ENCODE measurements around the gene DAB2IP.
A peak's percentile ranks its signal among the peaks of the same experiment; 100 is the strongest.

DAB2IP gene

GRCh38 chr9:121679901-121680635, 28.6 kb downstream of the DAB2IP start:
- in situ Hi-C loops (cut with MboI; ENCODE audit: low sequenced_read_pairs, unreplicated experiment) = no loop called here
- DNase-seq (ENCODE audit: low spot score) = no peak
- TF ChIP-seq, protein P1, sequence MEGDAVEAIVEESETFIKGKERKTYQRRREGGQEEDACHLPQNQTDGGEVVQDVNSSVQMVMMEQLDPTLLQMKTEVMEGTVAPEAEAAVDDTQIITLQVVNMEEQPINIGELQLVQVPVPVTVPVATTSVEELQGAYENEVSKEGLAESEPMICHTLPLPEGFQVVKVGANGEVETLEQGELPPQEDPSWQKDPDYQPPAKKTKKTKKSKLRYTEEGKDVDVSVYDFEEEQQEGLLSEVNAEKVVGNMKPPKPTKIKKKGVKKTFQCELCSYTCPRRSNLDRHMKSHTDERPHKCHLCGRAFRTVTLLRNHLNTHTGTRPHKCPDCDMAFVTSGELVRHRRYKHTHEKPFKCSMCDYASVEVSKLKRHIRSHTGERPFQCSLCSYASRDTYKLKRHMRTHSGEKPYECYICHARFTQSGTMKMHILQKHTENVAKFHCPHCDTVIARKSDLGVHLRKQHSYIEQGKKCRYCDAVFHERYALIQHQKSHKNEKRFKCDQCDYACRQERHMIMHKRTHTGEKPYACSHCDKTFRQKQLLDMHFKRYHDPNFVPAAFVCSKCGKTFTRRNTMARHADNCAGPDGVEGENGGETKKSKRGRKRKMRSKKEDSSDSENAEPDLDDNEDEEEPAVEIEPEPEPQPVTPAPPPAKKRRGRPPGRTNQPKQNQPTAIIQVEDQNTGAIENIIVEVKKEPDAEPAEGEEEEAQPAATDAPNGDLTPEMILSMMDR (IDR thresholded peaks at IDR 0.05; ENCODE audit: borderline replicate concordance, control extremely low read depth, extremely low read depth, insufficient read depth, missing control alignments) = no peak

- DNase-seq (ENCODE audit: low spot score) = no peak
- in situ Hi-C loops (cut with MboI; ENCODE audit: low sequenced_read_pairs, unreplicated experiment) = no loop called here
- TF ChIP-seq, protein P1 (IDR thresholded peaks at IDR 0.05; ENCODE audit: borderline replicate concordance, control extremely low read depth, extremely low read depth, insufficient read depth, missing control alignments) = no peak
These were observed 30.0 kb downstream of the DAB2IP start for GRCh38 chr9:121681404-121681803.

- TF ChIP-seq, protein P1 (IDR thresholded peaks at IDR 0.05; ENCODE audit: borderline replicate concordance, control extremely low read depth, extremely low read depth, insufficient read depth, missing control alignments) = no peak
- in situ Hi-C loops (cut with MboI; ENCODE audit: low sequenced_read_pairs, unreplicated experiment) = no loop called here
- no peak for DNase-seq (ENCODE audit: low spot score)
These were observed 30.8 kb downstream of the DAB2IP start for GRCh38 chr9:121682201-121682600.

- in situ Hi-C loops (cut with MboI; ENCODE audit: low sequenced_read_pairs, unreplicated experiment) = no loop called here
- TF ChIP-seq, protein P1 (IDR thresholded peaks at IDR 0.05; ENCODE audit: borderline replicate concordance, control extremely low read depth, extremely low read depth, insufficient read depth, missing control alignments) = no peak
- DNase-seq (ENCODE audit: low spot score) = no peak
These were observed 31.6 kb downstream of the DAB2IP start for GRCh38 chr9:121682926-121683515.

GRCh38 chr9:121683652-121684051, 32.2 kb downstream of the DAB2IP start:
- DNase-seq (ENCODE audit: low spot score) = no peak
- TF ChIP-seq, protein P1 (IDR thresholded peaks at IDR 0.05; ENCODE audit: borderline replicate concordance, control extremely low read depth, extremely low read depth, insufficient read depth, missing control alignments) = no peak
- in situ Hi-C loops (cut with MboI; ENCODE audit: low sequenced_read_pairs, unreplicated experiment) = no loop called here

DNA sequence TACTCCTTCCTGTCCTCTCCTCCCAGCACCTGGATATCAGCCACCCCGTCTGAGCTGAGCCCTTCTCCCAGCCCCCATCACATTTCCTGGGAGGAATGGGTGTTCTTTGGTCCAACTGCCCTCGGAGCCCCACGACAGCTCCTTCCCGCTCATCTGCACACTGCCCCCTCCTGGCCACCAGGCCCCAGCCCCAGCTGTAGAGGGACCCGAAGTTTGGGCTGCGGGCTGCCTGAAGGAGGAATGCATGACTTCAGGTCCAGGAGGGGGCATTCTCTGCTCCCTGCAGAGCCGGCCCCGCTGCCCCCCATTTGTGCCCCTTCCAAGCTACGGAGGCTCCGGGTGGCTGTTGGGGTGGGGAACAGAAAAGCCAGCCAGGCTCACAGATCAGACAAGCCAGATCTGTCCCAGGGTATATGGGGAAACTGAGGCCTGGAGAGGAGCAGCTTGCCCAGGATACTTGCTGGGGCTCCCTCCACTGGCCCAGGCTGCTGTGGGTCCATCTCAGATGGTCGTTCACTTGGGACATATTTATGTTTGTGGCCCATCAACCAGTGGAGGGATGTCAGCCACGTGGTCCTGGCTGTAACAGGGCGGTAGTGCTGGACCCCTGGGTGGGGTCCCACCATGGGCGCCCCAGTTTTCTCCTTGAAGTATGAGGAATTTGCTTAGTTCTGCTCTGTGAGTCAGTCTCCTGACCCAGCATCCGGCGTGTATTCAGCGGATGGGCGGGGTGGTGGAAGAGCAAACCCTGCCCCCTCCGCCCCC, 33.1 kb downstream of the DAB2IP start:
- in situ Hi-C loops (cut with MboI; ENCODE audit: low sequenced_read_pairs, unreplicated experiment) = no loop called here
- DNase-seq (ENCODE audit: low spot score) = peak; percentile 76
- TF ChIP-seq, protein P1 (IDR thresholded peaks at IDR 0.05; ENCODE audit: borderline replicate concordance, control extremely low read depth, extremely low read depth, insufficient read depth, missing control alignments) = peak; percentile 65

Measured in GM13976 (cell line).